GM10266 (cell line): ENCODE results near the gene EID2.
A peak's percentile ranks its signal among the peaks of the same experiment; 100 is the strongest.

Source experiments
- DNase-seq: peaks from one replicate; pipeline ENCODE4 v3.0.0; 2012; ENCODE audit errors: extremely low spot score
- CTCF ChIP-seq: IDR thresholded peaks from 2 replicates; pipeline ENCODE4 v1.5.1; 2012; ENCODE audit warnings: mild to moderate bottlenecking, low read depth; ENCODE audit not compliant: control insufficient read depth, insufficient read depth; ENCODE audit errors: missing control alignments

Gene EID2

GRCh38 chr19:39533791-39534190 lies 6.2 kb downstream of the EID2 start:
- no peak for TF ChIP-seq CTCF
- no peak for DNase-seq

DNA sequence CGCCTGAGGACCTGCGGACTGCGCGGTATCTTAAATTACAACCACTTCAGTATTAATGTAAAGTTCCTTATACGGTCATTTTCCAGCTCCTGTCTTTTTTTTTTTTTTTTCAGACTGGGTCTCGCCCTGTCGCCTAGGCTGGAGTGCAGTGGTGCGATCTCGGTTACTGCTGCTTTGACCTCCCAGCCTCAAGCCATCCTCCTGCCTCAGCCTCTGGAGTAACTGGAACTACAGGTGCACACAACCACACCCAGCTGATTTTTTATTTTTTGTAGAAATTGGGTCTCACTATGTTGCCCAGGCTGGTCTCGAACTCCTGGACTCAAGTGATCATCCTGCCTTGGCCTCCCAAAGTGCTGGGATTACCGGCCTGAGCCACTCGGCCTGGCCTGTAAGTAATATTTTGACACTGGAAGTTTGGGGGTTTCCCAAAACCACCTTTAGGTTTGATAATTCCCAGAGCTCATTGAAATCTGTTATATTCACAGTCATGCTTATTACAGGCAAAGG lies 6.9 kb downstream of the EID2 start:
- TF ChIP-seq CTCF: no peak
- DNase-seq: no peak

- DNase-seq: peak; percentile 98
- TF ChIP-seq CTCF: peak; percentile 99
Measured at GRCh38 chr19:39532233-39533002, 7.5 kb downstream of the EID2 start, which contains the start of gene EID2B. Gene EID2B (minus strand): TSS chr19:39532852. CDS start chr19:39532802, 50 bp downstream.

- no peak for DNase-seq
- no peak for TF ChIP-seq CTCF
Measured at GRCh38 chr19:39531834-39532232, 8.1 kb downstream of the EID2 start.

DNA sequence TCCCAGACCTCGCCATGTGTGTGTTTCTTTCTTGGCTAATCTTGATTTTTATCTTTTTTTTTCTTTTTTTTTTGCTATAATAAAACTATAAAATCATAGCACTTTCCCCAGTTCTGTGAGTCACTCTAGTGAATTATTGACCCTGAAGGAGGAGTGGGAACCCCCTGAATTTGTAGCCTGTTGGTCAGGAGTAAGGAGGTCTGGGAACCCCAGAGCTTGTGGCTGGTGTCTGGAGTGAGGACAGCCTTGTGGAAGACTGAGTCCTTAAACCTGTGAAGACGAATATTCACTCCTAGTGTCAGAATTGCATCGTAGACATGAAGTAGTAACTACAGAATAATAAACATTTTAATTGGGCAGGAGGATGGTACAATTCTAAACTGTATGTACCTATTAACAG lies 14.8 kb downstream of the EID2 start:
- TF ChIP-seq CTCF: no peak
- no peak for DNase-seq

DNA sequence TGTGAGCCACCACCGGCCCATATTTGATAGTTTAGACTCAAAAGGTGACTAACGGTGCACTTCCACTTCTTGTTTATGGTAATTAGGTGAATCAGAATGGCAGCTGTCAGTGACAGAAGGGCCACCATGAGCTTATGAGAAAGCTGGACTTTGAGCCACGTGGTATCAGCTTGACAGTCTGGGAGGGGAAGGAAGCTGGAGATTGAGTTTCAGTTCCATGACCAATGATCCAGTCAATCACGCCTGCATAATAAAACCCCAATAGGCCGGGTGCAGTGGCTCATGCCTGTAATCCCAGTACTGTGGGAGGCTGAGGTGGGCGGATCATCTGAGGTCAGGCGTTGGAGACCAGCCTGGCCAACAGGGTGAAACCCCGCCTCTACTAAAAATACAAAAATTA lies 15.5 kb downstream of the EID2 start:
- DNase-seq: no peak
- TF ChIP-seq CTCF: no peak
